HepG2 (cell line): Measurements from ENCODE around the gene TM4SF4. TPM values are rescaled to one million over a fixed set of nuclear protein-coding genes. Genes with fewer than 3 reads are reported as not detected.

Experiments
- ATAC-seq: fragments of 200-7000 bp; cut with Tn5 transposase; 3 replicates; pipeline ENCODE4 v1.9.1; 2020; ENCODE audit warnings: mild to moderate bottlenecking, moderate library complexity
- Bru-seq: library from RNA; stranded (reverse); fragments of 400-500 nt; gene quantifications from one replicate; lab custom pipeline; 2021; lab: Mats Ljungman, UMichigan
- BruChase-seq, 2 experiments: library from RNA; stranded (reverse); fragments of 400-500 nt; gene quantifications; one replicate each; lab custom pipeline; 2021; lab: Mats Ljungman, UMichigan
- BruUV-seq: library from RNA; stranded (reverse); fragments of 400-500 nt; replicated peaks from 2 replicates; lab custom pipeline; 2021; lab: Mats Ljungman, UMichigan
- CTCF ChIA-PET: fragments of 300-600 bp; formaldehyde crosslinking; extraction: SDS; loops from one replicate; lab custom pipeline; 2021; ENCODE audit warnings: low total read pairs, inconsistent platforms, low intra/inter-chr PET ratio; lab: Yijun Ruan, JAX
- POLR2A ChIA-PET: fragments of 350-600 bp; sonication (Branson Sonifier 250); formaldehyde crosslinking; loops from one replicate; lab custom pipeline; 2020; ENCODE audit warnings: antibody characterized with exemption, inconsistent platforms; lab: Yijun Ruan, JAX
- DNase-seq: peaks from one replicate; pipeline ENCODE4 v3.0.0-alpha.2; 2015; ENCODE audit warnings: low spot score
- FAIRE-seq: peaks from 3 replicates; lab custom pipeline; 2011; peaks lifted over from hg19 to GRCh38; lab: Jason Lieb, UNC
- H2AFZ ChIP-seq: one replicate; pipeline ENCODE4 v1.6.1; 2011; ENCODE audit warnings: low read length, inconsistent platforms
- H3K27ac ChIP-seq: fragments of 300-600 bp; 3 replicates; pipeline ENCODE4 v1.8.0; 2011; ENCODE audit warnings: mixed run types, mild to moderate bottlenecking, mixed read lengths, low read length, inconsistent platforms; ENCODE audit not compliant: insufficient read depth; ENCODE audit errors: extremely low read length
- H3K27me3 ChIP-seq, 2 experiments: fragments of 200-600 bp in 1 of 2; 2 replicates in 1 of 2; 3 replicates in 1 of 2; pipeline versions ENCODE4 v1.6.0 to v1.8.0; 2011; ENCODE audit warnings: low read length in 2 of 2, mild to moderate bottlenecking in 2 of 2, moderate library complexity in 2 of 2, inconsistent platforms in 1 of 2; ENCODE audit not compliant: insufficient read depth in 2 of 2, control insufficient read depth in 1 of 2
- H3K36me3 ChIP-seq, 2 experiments: fragments of 200-600 bp in 1 of 2; replicated peaks in 1 of 2; 2 replicates in 1 of 2; 3 replicates in 1 of 2; pipeline versions ENCODE4 v1.5.1 to v1.8.0; 2011; ENCODE audit warnings: low read length in 2 of 2, inconsistent platforms in 1 of 2; ENCODE audit not compliant: insufficient read depth in 2 of 2, control insufficient read depth in 1 of 2
- H3K4me1 ChIP-seq: 2 replicates; pipeline ENCODE4 v1.5.1; 2012; ENCODE audit warnings: low read length, inconsistent platforms; ENCODE audit not compliant: insufficient read depth
- H3K4me2 ChIP-seq: 2 replicates; pipeline ENCODE4 v1.6.0; 2011; ENCODE audit warnings: low read depth, low read length, inconsistent platforms
- H3K4me3 ChIP-seq, 3 experiments: fragments of 200-600 bp in 1 of 3; sonication (generic), shearing (Covaris generic) in 1 of 3; replicated peaks in 1 of 3; 2 replicates each; pipeline ENCODE4 v1.5.1; 2011 to 2016; ENCODE audit warnings: low read length in 3 of 3, inconsistent platforms in 2 of 3, low read depth in 2 of 3, mild to moderate bottlenecking in 2 of 3, control low read depth in 1 of 3, mixed read lengths in 1 of 3; ENCODE audit not compliant: insufficient read depth in 1 of 3
- H3K79me2 ChIP-seq: one replicate; pipeline ENCODE4 v1.6.1; 2011; ENCODE audit warnings: low read length, inconsistent platforms; ENCODE audit not compliant: insufficient read depth
- H3K9ac ChIP-seq: 2 replicates; pipeline ENCODE4 v1.6.0; 2011; ENCODE audit warnings: mild to moderate bottlenecking, low read depth, low read length, inconsistent platforms; ENCODE audit not compliant: insufficient read depth
- H3K9me3 ChIP-seq: 2 replicates; pipeline ENCODE4 v1.5.1; 2012; ENCODE audit warnings: mild to moderate bottlenecking, low read length
- H4K20me1 ChIP-seq: 2 replicates; pipeline ENCODE4 v1.6.0; 2011; ENCODE audit warnings: inconsistent platforms, mild to moderate bottlenecking, low read length, moderate library complexity; ENCODE audit not compliant: insufficient read depth
- AHDC1 ChIP-seq: sonication (generic); formaldehyde crosslinking; IDR thresholded peaks from 2 replicates; pipeline ENCODE4 v1.5.1; 2020; ENCODE audit warnings: mild to moderate bottlenecking, missing genetic modification reagents, borderline replicate concordance
- HNRNPH1 ChIP-seq: fragments of 200-400 bp; formaldehyde crosslinking; optimal IDR thresholded peaks from 2 replicates; pipeline ENCODE3; 2017; ENCODE audit warnings: mild to moderate bottlenecking, low read depth, low read length
- HOMEZ ChIP-seq: IDR thresholded peaks from 2 replicates; pipeline ENCODE4 v1.6.1; 2016; ENCODE audit warnings: low read depth
- MIXL1 ChIP-seq: IDR thresholded peaks from 2 replicates; pipeline ENCODE4 v1.6.1; 2016
- MXD4 ChIP-seq: IDR thresholded peaks from 2 replicates; pipeline ENCODE4 v1.6.1; 2016; ENCODE audit warnings: mild to moderate bottlenecking, missing biosample characterization, missing genetic modification reagents
- SOX6 ChIP-seq, 2 experiments: fragments of 450-650 bp in 1 of 2; sonication (generic) in 1 of 2; formaldehyde crosslinking in 1 of 2; IDR thresholded peaks; 2 replicates each; pipeline versions ENCODE4 v1.4.0 to v1.6.1; 2017 to 2020; ENCODE audit warnings: antibody characterized with exemption in 1 of 2, mild to moderate bottlenecking in 1 of 2, missing genetic modification reagents in 1 of 2
- SRF ChIP-seq: IDR thresholded peaks from 2 replicates; pipeline ENCODE4 v1.6.1; 2011; ENCODE audit warnings: mild to moderate bottlenecking, low read depth, low read length, moderate library complexity
- ZMYM4 ChIP-seq: sonication (generic); formaldehyde crosslinking; IDR thresholded peaks from 2 replicates; pipeline ENCODE4 v1.8.1; 2023; ENCODE audit warnings: mild to moderate bottlenecking, missing genetic modification reagents
- ZNF770 ChIP-seq: sonication (generic); formaldehyde crosslinking; IDR thresholded peaks from 2 replicates; pipeline ENCODE4 v1.5.0; 2020; ENCODE audit warnings: mild to moderate bottlenecking, missing genetic modification reagents
- WGBS: methylation state at CpG from one replicate; pipeline ENCODE4 v1.1.6; 2017; ENCODE audit warnings: low lambda C conversion rate; 5-methylcytosine and 5-hydroxymethylcytosine counted together
- in situ Hi-C: cut with HindIII; loops from 2 replicates; pipeline ENCODE4 v1.10.0; 2017; ENCODE audit warnings: low pct_unique_long_range_greater_than_20kb; ENCODE audit not compliant: extremely low pct_ligation_motif_present
- intact Hi-C: fragments of 100-400 bp; cut with micrococcal nuclease; formaldehyde crosslinking; loops from one replicate; pipeline ENCODE4 v1.10.0; 2022; ENCODE audit not compliant: unreplicated experiment
- long read RNA-seq, 2 experiments: library from RNA in 1 of 2; library from polyadenylated mRNA in 1 of 2; stranded (forward) in 1 of 2; unstranded in 1 of 2; transcript quantifications; one replicate each; pipeline ENCODE4 v2.0.0, GENCODE V29; 2019 to 2022
- polyA minus RNA-seq, 3 experiments: library from RNA; depleted of rRNA, polyadenylated mRNA; stranded (reverse); fragments of >200 nt; gene quantifications; 2 replicates each; pipeline ENCODE4 v1.2.3, GENCODE V29; 2011; ENCODE audit warnings: low replicate concordance in 1 of 3
- polyA plus RNA-seq, 8 experiments: library from polyadenylated mRNA; depleted of rRNA in 3 of 8; stranded (reverse) in 7 of 8; unstranded in 1 of 8; fragments of >200 nt; fragmentation: Illumina TruSeq in 4 of 8; extraction: Trizol in 4 of 8; gene quantifications; 2 replicates each; pipeline versions ENCODE4 v1.2.1 to v1.2.3, GENCODE V29; 2011 to 2016; ENCODE audit warnings: low read depth in 4 of 8, missing spikeins in 1 of 8, mixed read lengths in 1 of 8; ENCODE audit not compliant: insufficient read depth in 1 of 8
- total RNA-seq, 5 experiments: library from RNA; depleted of rRNA; stranded (reverse); fragments of >200 nt; fragmentation: Illumina TruSeq; extraction: Trizol; gene quantifications; 2 replicates each; pipeline ENCODE4 v1.2.3, GENCODE V29; 2016; ENCODE audit warnings: low read depth in 1 of 5

Gene TM4SF4
- 0.77 and 0.95 TPM in 2 replicates for total RNA-seq (2016; rRNA removed; fragmentation: Illumina TruSeq; extraction: Trizol)
- 0.91 TPM in 1 of 2 replicates, not detected in the other for total RNA-seq (2016; cell fraction: cytosol; rRNA removed; fragmentation: Illumina TruSeq; extraction: Trizol; ENCODE audit: low read depth)
- total RNA-seq (2016; cell fraction: insoluble cytoplasmic fraction; rRNA removed; fragmentation: Illumina TruSeq; extraction: Trizol), result 0.34 and 1.4 TPM in 2 replicates
- total RNA-seq (2016; cell fraction: membrane; rRNA removed; fragmentation: Illumina TruSeq; extraction: Trizol), result 0.59 and 0.62 TPM in 2 replicates
- 0.75 and 1.1 TPM in 2 replicates for total RNA-seq (2016; cell fraction: nucleus; rRNA removed; fragmentation: Illumina TruSeq; extraction: Trizol)
- polyA plus RNA-seq (2011; rRNA removed), result 0.63 and 0.89 TPM in 2 replicates
- 0.90 and 1.1 TPM in 2 replicates for polyA plus RNA-seq (2011; cell fraction: cytosol; rRNA removed)
- polyA plus RNA-seq (2011; cell fraction: nucleus; rRNA removed), result 0.66 TPM in 1 of 2 replicates, not detected in the other
- polyA plus RNA-seq (2012), result 0.47 and 0.86 TPM in 2 replicates
- 0.21 and 0.29 TPM in 2 replicates for polyA plus RNA-seq (2016; cell fraction: cytosol; fragmentation: Illumina TruSeq; extraction: Trizol; ENCODE audit: low read depth)
- polyA plus RNA-seq (2016; cell fraction: insoluble cytoplasmic fraction; fragmentation: Illumina TruSeq; extraction: Trizol; ENCODE audit: low read depth), result 0.45 and 0.89 TPM in 2 replicates
- 0.15 and 0.21 TPM in 2 replicates for polyA plus RNA-seq (2016; cell fraction: membrane; fragmentation: Illumina TruSeq; extraction: Trizol; ENCODE audit: low read depth)
- polyA plus RNA-seq (2016; cell fraction: nucleus; fragmentation: Illumina TruSeq; extraction: Trizol; ENCODE audit: insufficient read depth, low read depth), result 0.72 and 1.8 TPM in 2 replicates
- 0.36 TPM in 1 of 2 replicates, not detected in the other for polyA minus RNA-seq (2011; rRNA and poly(A)+ RNA removed; ENCODE audit: low replicate concordance)
- polyA minus RNA-seq (2011; cell fraction: cytosol; rRNA and poly(A)+ RNA removed), result 1.3 TPM in 1 of 2 replicates, not detected in the other
- polyA minus RNA-seq (2011; cell fraction: nucleus; rRNA and poly(A)+ RNA removed), result 1.0 and 1.6 TPM in 2 replicates
- Bru-seq, nascent RNA, result percentile 24 among the genes with signal in this experiment
- BruChase-seq, experiment 1, labeled RNA remaining after a 6-hour chase, result percentile 15 among the genes with signal in this experiment
- percentile 20 among the genes with signal in this experiment for BruChase-seq, experiment 2, labeled RNA remaining after a 2-hour chase
- long read RNA-seq, experiment 1, result 0 reads
- long read RNA-seq, experiment 2, result 0 reads

GRCh38 chr3:149474250-149474817, at the start of gene TM4SF4:
Gene TM4SF4, plus strand, starts transcription at chr3:149474697. Its CDS starts 181 bp downstream, at chr3:149474878.
- ChIA-PET POLR2A (interaction anchor here (1.0 to 4.9 kb wide), 2 partner anchors 73 to 89 kb away, joined by 3 to 24 read pairs; no protein-coding TSS in a partner anchor), CTCF (no interaction called here)
- Histone ChIP-seq H3K4me3 (no peak within 1 kb of the TSS), H3K9ac (peak within 1 kb of the TSS; percentile 44), H3K9me3 (no peaks in the 10 kb centered on the region), H3K27me3 (no peaks in the 10 kb centered on the region), H3K4me1 (peaks cover 33% of the 10 kb centered on the region), H3K27ac (peak within 1 kb of the TSS; percentile 40), H3K79me2 (no peaks in the 10 kb centered on the region), H2AFZ (peak within 1 kb of the TSS; percentile 32), H3K4me2 (peak within 1 kb of the TSS; percentile 55), H4K20me1 (no peaks in the 10 kb centered on the region), H3K36me3 (no peaks in the 10 kb centered on the region)
- ATAC-seq (peak; percentile 83), FAIRE-seq (peak; percentile 50), DNase-seq (peak; percentile 46)
- in situ Hi-C loops (no loop called here), intact Hi-C loops (loop anchor here (10.0 kb wide), 1 partner anchor 520 kb away; no protein-coding TSS in a partner anchor)
- no TSS peak for BruUV-seq
- WGBS, result 16% methylated on average over 5 of the region's 5 CpGs
- TF ChIP-seq MIXL1 (CRISPR knock-in tag) (0 out of 2 replicates have a peak, but pooled peaks have one; percentile 8), SRF (no peak), SOX6 (IDR thresholded peaks at IDR 0.05) (no peak), SOX6 (CRISPR knock-in tag; IDR thresholded peaks at IDR 0.05) (peak; percentile 52; the same call in 1 of the 2 replicates), HNRNPH1 (no peak), MXD4 (CRISPR knock-in tag) (no peak), AHDC1 (peak; percentile 32; the same call in 1 of the 2 replicates), ZMYM4 (CRISPR knock-in tag) (peak; percentile 39), ZNF770 (CRISPR knock-in tag) (no peak), HOMEZ (CRISPR knock-in tag) (no peak)
